ENCODE measurements around the gene CWC22. TPM values are rescaled to one million over a fixed set of nuclear protein-coding genes. Genes with fewer than 3 reads are reported as not detected.

The CWC22 gene
- total and polyA plus RNA-seq, 7 donors, result 7.2 to 29.9 (median 20.5) TPM

DNA sequence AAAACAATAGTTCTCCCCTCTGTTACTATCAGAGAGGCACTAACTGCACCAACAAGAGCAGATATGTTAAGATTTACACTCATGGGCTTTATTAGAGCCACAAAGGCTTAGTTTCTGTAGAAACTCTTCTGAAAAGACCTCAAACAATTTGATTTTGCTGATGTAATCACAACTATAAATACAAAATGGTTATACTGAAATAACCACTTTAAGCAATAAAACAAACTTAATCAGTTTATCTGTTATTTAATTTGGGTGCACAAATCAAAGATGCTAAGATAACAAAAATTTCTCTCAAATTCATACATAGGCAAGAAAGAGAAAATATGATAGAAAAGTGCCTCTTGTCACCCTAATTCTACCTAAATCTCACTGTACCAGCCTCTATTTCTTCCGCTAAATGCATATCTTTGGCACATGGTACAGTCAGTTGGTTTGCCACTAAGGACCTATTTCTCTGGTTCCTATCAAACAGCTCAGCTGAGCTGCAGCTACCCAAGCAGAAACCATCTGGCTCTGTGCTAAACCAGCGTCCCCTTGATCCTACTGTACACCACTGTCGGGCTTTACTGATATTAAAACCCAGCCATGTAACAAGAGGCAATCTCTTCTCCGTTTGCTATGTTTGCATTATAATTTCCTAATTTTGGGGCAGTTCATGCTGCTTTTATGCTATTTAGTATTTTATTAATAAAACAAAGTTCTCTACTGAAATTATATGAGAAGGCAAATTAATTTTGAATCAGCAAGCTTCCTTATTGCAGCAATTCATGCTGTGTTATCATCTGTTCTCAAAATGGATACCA is 60.1 kb downstream of the CWC22 start:
- Histone ChIP-seq H3K4me3 (no peak overlapping the region), H3K36me3 (peaks cover 0 to 70% (median 16%) of the 10 kb centered on the region in 4 donors), H3K27me3 (no peaks in the 10 kb centered on the region), H3K4me1 (no peaks in the 10 kb centered on the region), H3K27ac (no peak overlapping the region), H3K9me3 (no peaks in the 10 kb centered on the region)
- intact Hi-C loops (cut with DNase I), result no loop called here
- DNase-seq, result no peak
- WGBS, 2 donors, result 91 to 94% methylated on average over 4 of the region's 4 CpGs
- TF ChIP-seq EP300 (IDR thresholded peaks at IDR 0.05) (no peak), POLR2A (IDR thresholded peaks at IDR 0.05) (no peak), POLR2AphosphoS5 (IDR thresholded peaks at IDR 0.05) (no peak)
- TF ChIP-seq, protein P1, sequence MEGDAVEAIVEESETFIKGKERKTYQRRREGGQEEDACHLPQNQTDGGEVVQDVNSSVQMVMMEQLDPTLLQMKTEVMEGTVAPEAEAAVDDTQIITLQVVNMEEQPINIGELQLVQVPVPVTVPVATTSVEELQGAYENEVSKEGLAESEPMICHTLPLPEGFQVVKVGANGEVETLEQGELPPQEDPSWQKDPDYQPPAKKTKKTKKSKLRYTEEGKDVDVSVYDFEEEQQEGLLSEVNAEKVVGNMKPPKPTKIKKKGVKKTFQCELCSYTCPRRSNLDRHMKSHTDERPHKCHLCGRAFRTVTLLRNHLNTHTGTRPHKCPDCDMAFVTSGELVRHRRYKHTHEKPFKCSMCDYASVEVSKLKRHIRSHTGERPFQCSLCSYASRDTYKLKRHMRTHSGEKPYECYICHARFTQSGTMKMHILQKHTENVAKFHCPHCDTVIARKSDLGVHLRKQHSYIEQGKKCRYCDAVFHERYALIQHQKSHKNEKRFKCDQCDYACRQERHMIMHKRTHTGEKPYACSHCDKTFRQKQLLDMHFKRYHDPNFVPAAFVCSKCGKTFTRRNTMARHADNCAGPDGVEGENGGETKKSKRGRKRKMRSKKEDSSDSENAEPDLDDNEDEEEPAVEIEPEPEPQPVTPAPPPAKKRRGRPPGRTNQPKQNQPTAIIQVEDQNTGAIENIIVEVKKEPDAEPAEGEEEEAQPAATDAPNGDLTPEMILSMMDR (IDR thresholded peaks at IDR 0.05), result no peak

DNA sequence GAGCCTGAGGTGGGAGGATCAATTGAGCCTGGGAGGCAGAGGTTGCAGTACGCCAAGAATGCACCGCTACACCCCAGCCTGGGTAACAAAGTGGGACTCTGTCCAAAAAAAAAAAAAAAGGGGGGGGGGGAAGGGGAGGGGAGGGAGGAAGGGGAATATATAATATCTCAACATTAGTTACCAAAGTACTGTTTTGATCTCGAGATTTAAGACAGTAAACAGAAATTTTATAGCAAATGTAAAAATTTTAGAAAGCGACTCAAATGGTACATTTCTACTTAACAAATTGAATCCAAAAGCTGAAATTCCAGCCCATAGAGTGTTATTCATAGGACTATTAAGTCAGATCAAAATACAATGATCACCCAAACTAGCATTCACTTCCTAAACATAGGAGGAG is 60.8 kb downstream of the CWC22 start:
- Histone ChIP-seq H3K4me1 (no peaks in the 10 kb centered on the region), H3K27ac (no peak overlapping the region), H3K36me3 (peaks cover 0 to 63% (median 12%) of the 10 kb centered on the region in 4 donors), H3K27me3 (no peaks in the 10 kb centered on the region), H3K9me3 (no peaks in the 10 kb centered on the region), H3K4me3 (no peak overlapping the region)
- no peak for DNase-seq
- TF ChIP-seq, protein P1 (IDR thresholded peaks at IDR 0.05), result no peak
- TF ChIP-seq POLR2AphosphoS5 (IDR thresholded peaks at IDR 0.05), result no peak
- no peak for TF ChIP-seq POLR2A (IDR thresholded peaks at IDR 0.05)
- TF ChIP-seq EP300 (IDR thresholded peaks at IDR 0.05), result no peak
- WGBS, 2 donors, result 96 to 97% methylated on average over 4 of the region's 4 CpGs
- intact Hi-C loops (cut with DNase I), result no loop called here

DNA sequence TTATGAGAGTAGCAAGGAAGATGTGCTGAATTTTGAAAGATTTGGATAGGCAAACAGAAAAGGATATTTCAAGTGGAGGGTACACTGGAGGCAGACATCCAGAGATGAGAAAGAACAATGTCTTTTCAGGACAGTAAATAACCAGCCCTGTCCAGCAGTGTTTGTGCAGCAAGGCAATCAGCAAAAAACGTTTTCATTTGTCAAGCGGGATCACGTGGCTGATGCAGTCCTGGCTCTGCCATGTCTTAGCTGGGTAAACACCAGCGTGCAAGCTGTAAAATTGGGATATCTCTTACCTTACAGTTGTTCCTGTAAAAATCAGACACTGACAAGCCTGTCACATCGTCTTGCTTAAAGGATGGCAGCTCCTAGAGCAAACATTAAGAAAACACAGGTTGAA is 67.8 kb downstream of the CWC22 start:
- no peak overlapping the region for H3K27ac ChIP-seq
- H3K4me1 ChIP-seq, result no peaks in the 10 kb centered on the region
- intact Hi-C loops (cut with DNase I), result loop anchor here (10.0 kb wide), 1 partner anchor 514 kb away; no protein-coding TSS in a partner anchor
- no peaks in the 10 kb centered on the region for H3K9me3 ChIP-seq
- 37 to 73% methylated on average over 5 of the region's 5 CpGs for WGBS, 2 donors
- no peaks in the 10 kb centered on the region for H3K27me3 ChIP-seq
- TF ChIP-seq POLR2A (IDR thresholded peaks at IDR 0.05) (no peak), EP300 (IDR thresholded peaks at IDR 0.05) (no peak), POLR2AphosphoS5 (IDR thresholded peaks at IDR 0.05) (no peak)
- TF ChIP-seq, protein P1 (IDR thresholded peaks at IDR 0.05), result no peak
- no peak overlapping the region for H3K4me3 ChIP-seq
- DNase-seq, result no peak
- peaks cover 0 to 7% (median 0%) of the 10 kb centered on the region in 4 donors for H3K36me3 ChIP-seq

DNA sequence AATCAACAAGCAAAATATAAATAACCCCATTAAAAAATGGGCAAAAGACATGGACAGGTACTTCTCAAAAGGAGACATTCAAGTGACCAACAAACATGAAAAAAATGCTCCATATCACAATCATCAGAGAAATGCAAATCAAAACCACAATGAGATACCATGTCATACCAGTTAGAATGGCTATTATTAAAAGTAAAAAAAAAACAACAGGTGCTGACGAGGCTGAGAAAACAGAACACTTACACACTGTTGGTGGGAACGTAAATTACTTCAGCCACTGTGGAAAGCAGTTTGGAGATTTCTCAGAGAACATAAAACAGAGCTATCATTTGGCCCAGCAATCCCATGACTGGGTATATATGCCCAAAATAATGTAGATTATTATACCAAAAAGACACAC is 69.1 kb downstream of the CWC22 start:
- Histone ChIP-seq H3K4me1 (no peaks in the 10 kb centered on the region), H3K27ac (no peak overlapping the region), H3K27me3 (no peaks in the 10 kb centered on the region), H3K4me3 (no peak overlapping the region), H3K36me3 (peaks cover 0 to 11% (median 0%) of the 10 kb centered on the region in 4 donors), H3K9me3 (no peaks in the 10 kb centered on the region)
- no peak for TF ChIP-seq POLR2AphosphoS5 (IDR thresholded peaks at IDR 0.05)
- 90% methylated on average over 2 of the region's 2 CpGs for WGBS, 2 donors
- intact Hi-C loops (cut with DNase I), result loop anchor here (10.0 kb wide), 1 partner anchor 513 kb away; no protein-coding TSS in a partner anchor
- no peak for DNase-seq

DNA sequence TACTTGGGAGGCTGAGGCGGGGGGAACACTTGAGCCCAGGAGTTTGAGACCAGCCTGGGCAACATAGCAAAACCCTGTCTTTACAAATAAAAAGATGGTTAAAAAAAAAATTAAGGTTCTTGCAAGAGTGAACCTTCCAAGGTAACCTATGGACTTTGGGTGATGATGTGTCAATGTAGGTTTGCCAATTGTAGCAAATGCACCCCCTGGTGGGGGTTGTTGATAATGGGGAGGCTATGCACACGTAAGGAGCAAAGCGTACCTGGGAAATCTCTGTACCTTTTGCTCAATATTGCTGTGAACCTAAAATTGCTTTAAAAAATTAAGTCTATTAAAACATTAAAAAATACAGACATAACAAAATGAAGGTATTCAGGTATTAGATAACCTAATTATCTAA is 70.4 kb downstream of the CWC22 start:
- TF ChIP-seq, protein P1 (IDR thresholded peaks at IDR 0.05), result peak in 1 of 4 experiments; percentile 37
- TF ChIP-seq EP300 (IDR thresholded peaks at IDR 0.05), result no peak
- Histone ChIP-seq H3K27me3 (no peaks in the 10 kb centered on the region), H3K4me1 (no peaks in the 10 kb centered on the region), H3K9me3 (no peaks in the 10 kb centered on the region), H3K27ac (no peak overlapping the region), H3K36me3 (peaks cover 0 to 13% (median 0%) of the 10 kb centered on the region in 4 donors), H3K4me3 (no peak overlapping the region)
- WGBS, 2 donors, result 89 to 93% methylated on average over 3 of the region's 3 CpGs
- intact Hi-C loops (cut with DNase I), result loop anchor here (10.0 kb wide), 1 partner anchor 512 kb away; no protein-coding TSS in a partner anchor
- no peak for DNase-seq
